Fibroblast of villous mesenchyme (primary cell): ENCODE measurements around the gene SLC35A2. TPM values are rescaled to one million over a fixed set of nuclear protein-coding genes. Genes with fewer than 3 reads are reported as not detected.
A peak's percentile ranks its signal among the peaks of the same experiment; 100 is the strongest.
"Not testable (repeated sequence)": the region's sequence is repeated elsewhere in the genome, so short reads cannot be mapped to it uniquely, and the experiment has no call there.

ENCODE experiments used
- DNase-seq: peaks from one replicate; pipeline ENCODE4 v3.0.0-alpha.2; 2010; ENCODE audit warnings: low read depth
- H3K4me3 ChIP-seq: 2 replicates; pipeline ENCODE4 v1.5.1; 2011; ENCODE audit warnings: low read depth, mild to moderate bottlenecking, low read length
- total RNA-seq: library from RNA; depleted of rRNA; stranded (reverse); fragments of >200 nt; gene quantifications from 2 replicates; pipeline ENCODE4 v1.2.3, GENCODE V29; 2012
- TF ChIP-seq, protein P1 (sequence below): IDR thresholded peaks from 2 replicates; pipeline ENCODE4 v1.5.1; 2012; ENCODE audit warnings: low read depth, mild to moderate bottlenecking, low read length; ENCODE audit not compliant: insufficient read depth

The SLC35A2 gene
- total RNA-seq, 1 donor: 25.5 TPM

DNA sequence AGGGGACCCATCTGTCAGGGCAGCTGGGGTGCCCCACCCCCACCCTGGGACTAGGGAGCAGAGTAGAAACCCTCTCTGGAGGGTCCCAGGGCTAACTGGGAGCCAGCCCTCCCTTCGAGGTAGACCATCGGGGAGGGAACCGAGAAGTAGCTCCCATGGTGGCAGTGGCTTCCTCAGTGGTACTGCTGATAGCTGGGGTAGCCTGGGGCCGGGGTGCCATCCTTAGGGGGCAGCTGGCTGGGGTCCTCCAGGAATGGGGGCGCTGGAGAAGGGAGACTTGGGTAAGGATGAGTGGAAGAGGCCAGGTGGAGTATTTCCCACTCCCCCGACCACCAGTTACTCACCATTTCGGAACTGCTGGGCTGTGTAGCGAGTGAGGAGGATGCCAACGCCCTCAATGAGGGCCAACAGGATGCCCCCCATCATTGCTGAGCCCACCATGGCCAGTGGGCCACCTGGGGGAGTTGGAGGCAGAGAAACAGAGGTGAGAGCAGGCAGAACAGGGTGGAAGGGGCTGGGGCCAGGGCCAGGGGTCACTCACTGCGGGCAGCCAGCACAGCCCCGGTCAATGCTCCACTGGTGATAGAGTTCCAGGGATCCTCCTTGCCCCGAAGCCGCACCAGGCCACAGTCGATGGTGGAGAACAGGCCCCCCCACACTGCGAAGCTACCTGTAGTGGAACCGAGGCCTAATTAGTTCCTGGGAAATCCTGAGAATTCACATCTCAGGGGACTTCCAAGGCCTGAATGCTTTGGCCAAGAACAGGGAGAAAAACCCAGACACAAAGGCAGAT, 17.7 kb downstream of the SLC35A2 start:
- no peak for DNase-seq
- H3K4me3 ChIP-seq: no peak overlapping the region
- TF ChIP-seq, protein P1, sequence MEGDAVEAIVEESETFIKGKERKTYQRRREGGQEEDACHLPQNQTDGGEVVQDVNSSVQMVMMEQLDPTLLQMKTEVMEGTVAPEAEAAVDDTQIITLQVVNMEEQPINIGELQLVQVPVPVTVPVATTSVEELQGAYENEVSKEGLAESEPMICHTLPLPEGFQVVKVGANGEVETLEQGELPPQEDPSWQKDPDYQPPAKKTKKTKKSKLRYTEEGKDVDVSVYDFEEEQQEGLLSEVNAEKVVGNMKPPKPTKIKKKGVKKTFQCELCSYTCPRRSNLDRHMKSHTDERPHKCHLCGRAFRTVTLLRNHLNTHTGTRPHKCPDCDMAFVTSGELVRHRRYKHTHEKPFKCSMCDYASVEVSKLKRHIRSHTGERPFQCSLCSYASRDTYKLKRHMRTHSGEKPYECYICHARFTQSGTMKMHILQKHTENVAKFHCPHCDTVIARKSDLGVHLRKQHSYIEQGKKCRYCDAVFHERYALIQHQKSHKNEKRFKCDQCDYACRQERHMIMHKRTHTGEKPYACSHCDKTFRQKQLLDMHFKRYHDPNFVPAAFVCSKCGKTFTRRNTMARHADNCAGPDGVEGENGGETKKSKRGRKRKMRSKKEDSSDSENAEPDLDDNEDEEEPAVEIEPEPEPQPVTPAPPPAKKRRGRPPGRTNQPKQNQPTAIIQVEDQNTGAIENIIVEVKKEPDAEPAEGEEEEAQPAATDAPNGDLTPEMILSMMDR: no peak

DNA sequence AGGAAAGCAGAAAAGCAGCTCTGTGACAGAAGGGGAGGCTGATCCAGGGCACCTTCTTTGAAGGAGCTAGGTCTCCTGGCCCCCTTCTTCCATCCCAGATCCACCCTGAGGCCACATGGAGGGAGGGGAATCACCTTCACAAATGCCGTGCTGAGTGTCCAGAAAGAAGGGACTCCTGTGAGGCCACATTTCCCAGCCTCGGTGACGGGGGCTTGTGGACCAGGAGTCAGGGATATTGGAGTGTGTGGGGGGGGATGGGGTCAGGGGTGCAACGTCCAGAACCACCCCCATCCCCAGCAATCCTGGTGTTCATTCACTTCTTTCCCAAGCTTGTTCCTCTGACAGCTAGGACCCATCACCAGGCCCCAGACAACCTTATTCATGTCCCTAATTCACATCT, 18.6 kb downstream of the SLC35A2 start:
- TF ChIP-seq, protein P1: no peak
- DNase-seq: no peak
- no peak overlapping the region for H3K4me3 ChIP-seq

GRCh38 chrX:48891402-48892288, 19.8 kb downstream of the SLC35A2 start:
- TF ChIP-seq, protein P1: peak; percentile 55
- DNase-seq: peak; percentile 89
- H3K4me3 ChIP-seq: peak overlapping the region; percentile 60

- DNase-seq: no peak
- TF ChIP-seq, protein P1: no peak
- H3K4me3 ChIP-seq: peak overlapping the region; percentile 60
Observed at GRCh38 chrX:48890934-48891401, 20.5 kb downstream of the SLC35A2 start.

GRCh38 chrX:48890296-48890925, 21.0 kb downstream of the SLC35A2 start:
- TF ChIP-seq, protein P1: no peak
- peak overlapping the region; percentile 60 for H3K4me3 ChIP-seq
- no peak for DNase-seq

GRCh38 chrX:48886586-48886985, 24.9 kb downstream of the SLC35A2 start:
- DNase-seq, H3K4me3 ChIP-seq: not testable (repeated sequence)

DNA sequence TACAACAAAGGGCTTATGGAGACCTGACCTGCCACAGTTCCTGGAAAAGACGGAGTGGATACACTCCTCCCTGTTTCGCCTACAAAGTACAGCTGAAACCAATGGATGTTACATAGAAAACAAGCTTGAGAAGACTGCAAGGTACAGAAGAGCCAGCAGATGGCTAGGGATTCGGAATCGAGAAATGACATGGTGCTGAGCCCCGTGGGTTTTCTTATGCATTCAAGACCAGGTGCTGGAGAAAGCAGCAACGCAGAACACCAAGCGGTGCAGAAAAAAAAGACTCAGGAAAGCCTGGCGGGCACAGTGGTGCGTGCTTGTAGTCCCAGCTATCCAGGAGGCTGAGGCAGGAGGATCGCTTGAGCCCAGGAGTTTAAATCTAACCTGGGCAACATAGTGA, 27.7 kb downstream of the SLC35A2 start:
- TF ChIP-seq, protein P1: no peak
- no peak for DNase-seq
- no peak overlapping the region for H3K4me3 ChIP-seq

GRCh38 chrX:48876944-48877343, 34.5 kb downstream of the SLC35A2 start:
- H3K4me3 ChIP-seq, DNase-seq: not testable (repeated sequence)

GRCh38 chrX:48872017-48872416, 39.4 kb downstream of the SLC35A2 start:
- not testable (repeated sequence) for H3K4me3 ChIP-seq, DNase-seq
